GM19239 (cell line): Measurements from ENCODE around the gene DTNB.
A peak's percentile ranks its signal among the peaks of the same experiment; 100 is the strongest.
"Not testable (repeated sequence)": the region's sequence is repeated elsewhere in the genome, so short reads cannot be mapped to it uniquely, and the experiment has no call there.

Experiments
- DNase-seq: peaks from one replicate; pipeline ENCODE4 v3.0.0; 2011; ENCODE audit warnings: low spot score; ENCODE audit not compliant: insufficient read length
- FAIRE-seq: peaks from 2 replicates; lab custom pipeline; 2011; peaks lifted over from hg19 to GRCh38; lab: Jason Lieb, UNC

Gene DTNB

GRCh38 chr2:25635797-25636196 is 37.6 kb downstream of the DTNB start:
- FAIRE-seq (no peak), DNase-seq (no peak)

GRCh38 chr2:25633801-25634200 is 39.6 kb downstream of the DTNB start:
- FAIRE-seq, DNase-seq: not testable (repeated sequence)

- FAIRE-seq, result no peak
- DNase-seq, result no peak
Observed at GRCh38 chr2:25632396-25632795, 41.0 kb downstream of the DTNB start.

- no peak for DNase-seq
- FAIRE-seq, result no peak
Observed at GRCh38 chr2:25624635-25625034, 48.7 kb downstream of the DTNB start.

GRCh38 chr2:25623361-25623760 is 50.0 kb downstream of the DTNB start:
- FAIRE-seq (no peak), DNase-seq (no peak)

GRCh38 chr2:25620711-25621110 is 52.7 kb downstream of the DTNB start:
- peak; percentile 4 for FAIRE-seq
- DNase-seq, result no peak

GRCh38 chr2:25620077-25620476 is 53.3 kb downstream of the DTNB start:
- no peak for DNase-seq

GRCh38 chr2:25619185-25619584 is 54.2 kb downstream of the DTNB start:
- no peak for DNase-seq
- FAIRE-seq, result no peak

More at GRCh38 chr2:25620077-25620476, 53.3 kb downstream of the DTNB start:
- no peak for FAIRE-seq

- DNase-seq (no peak), FAIRE-seq (peak; percentile 11)
Observed at GRCh38 chr2:25618676-25619075, 54.7 kb downstream of the DTNB start.

- no peak for FAIRE-seq
- no peak for DNase-seq
Observed at GRCh38 chr2:25617948-25618646, 55.3 kb downstream of the DTNB start.

- FAIRE-seq, result no peak
- no peak for DNase-seq
Observed at GRCh38 chr2:25615920-25616319, 57.5 kb downstream of the DTNB start.

- FAIRE-seq (no peak), DNase-seq (no peak)
Observed at GRCh38 chr2:25615386-25615785, 58.0 kb downstream of the DTNB start.

GRCh38 chr2:25614711-25615110 is 58.7 kb downstream of the DTNB start:
- DNase-seq (no peak), FAIRE-seq (no peak)

GRCh38 chr2:25608718-25609117 is 64.7 kb downstream of the DTNB start:
- DNase-seq (no peak), FAIRE-seq (peak; percentile 45)

GRCh38 chr2:25606892-25607291 is 66.5 kb downstream of the DTNB start:
- peak; percentile 66 for FAIRE-seq

GRCh38 chr2:25602333-25602723 is 71.0 kb downstream of the DTNB start:
- peak; percentile 71 for FAIRE-seq
- no peak for DNase-seq

More at GRCh38 chr2:25606892-25607291, 66.5 kb downstream of the DTNB start:
- DNase-seq, result no peak

GRCh38 chr2:25601711-25602332 is 71.6 kb downstream of the DTNB start:
- peak; percentile 79 for FAIRE-seq
- DNase-seq, result not testable (repeated sequence)

GRCh38 chr2:25598911-25599310 is 74.5 kb downstream of the DTNB start:
- no peak for FAIRE-seq
- no peak for DNase-seq

- FAIRE-seq, result no peak
- no peak for DNase-seq
Observed at GRCh38 chr2:25598332-25598731, 75.0 kb downstream of the DTNB start.

GRCh38 chr2:25597881-25598280 is 75.5 kb downstream of the DTNB start:
- no peak for FAIRE-seq
- DNase-seq, result no peak

GRCh38 chr2:25596516-25597244 is 76.7 kb downstream of the DTNB start:
- no peak for FAIRE-seq

More at GRCh38 chr2:25596516-25597244, 76.7 kb downstream of the DTNB start:
- no peak for DNase-seq
